ENCODE data around the gene STUB1. TPM values are rescaled to one million over a fixed set of nuclear protein-coding genes. Genes with fewer than 3 reads are reported as not detected.

STUB1 gene
- total and polyA plus RNA-seq, 2 of the 8 experiments (the other 6 are each of a cell fraction or from before 2014, with no cell fraction given), result 89.9 to 103 TPM

- TF ChIP-seq USF2 (IDR thresholded peaks at IDR 0.05; ENCODE audit: low read length) (no peak), ASH2L (IDR thresholded peaks at IDR 0.05; ENCODE audit: low read length) (no peak), MAX (IDR thresholded peaks at IDR 0.05) (no peak), ZNF274 (IDR thresholded peaks at IDR 0.05; ENCODE audit: borderline replicate concordance, extremely low read depth, low read length) (no peak), SRF (IDR thresholded peaks at IDR 0.05; ENCODE audit: low read depth, low read length) (no peak), EP300 (IDR thresholded peaks at IDR 0.05; ENCODE audit: borderline replicate concordance in 1 of 2, low read depth in 2 of 2, low read length in 2 of 2) (no peak), POLR2A (IDR thresholded peaks at IDR 0.05; ENCODE audit: control extremely low read depth in 1 of 2, low read depth in 2 of 2, low read length in 2 of 2) (no peak), GTF2F1 (IDR thresholded peaks at IDR 0.05; ENCODE audit: borderline replicate concordance, low read depth, low read length) (no peak), TAF7 (optimal IDR thresholded peaks at IDR 0.05; ENCODE audit: borderline replicate concordance, low read depth, low read length) (no peak)
Measured at GRCh38 chr16:673399-673991, 6.7 kb upstream of the STUB1 start (continued).
